LNCaP clone FGC (cell line): ENCODE data around the gene RNF182.

ENCODE experiments used
- DNase-seq: peaks from one replicate; pipeline ENCODE4 v3.0.0-alpha.2; 2011; ENCODE audit warnings: low read depth
- H3K4me3 ChIP-seq: 2 replicates; pipeline ENCODE4 v1.5.1; 2011; ENCODE audit warnings: mild to moderate bottlenecking, low read depth, low read length, control low read depth
- CTCF ChIP-seq: IDR thresholded peaks from 2 replicates; pipeline ENCODE4 v1.5.1; 2012; ENCODE audit warnings: mild to moderate bottlenecking; ENCODE audit not compliant: control insufficient read depth, insufficient read depth; ENCODE audit errors: extremely low read depth

The RNF182 gene

GRCh38 chr6:14020551-14020950, 95.8 kb downstream of the RNF182 start:
- no peak for TF ChIP-seq CTCF
- no peak for DNase-seq
- H3K4me3 ChIP-seq: no peak overlapping the region

- no peak for DNase-seq
- TF ChIP-seq CTCF: no peak
- no peak overlapping the region for H3K4me3 ChIP-seq
Measured at GRCh38 chr6:14021449-14021848, 96.7 kb downstream of the RNF182 start.

- no peak for TF ChIP-seq CTCF
- DNase-seq: no peak
- H3K4me3 ChIP-seq: no peak overlapping the region
Measured at GRCh38 chr6:14022673-14023072, 97.9 kb downstream of the RNF182 start.

- no peak overlapping the region for H3K4me3 ChIP-seq
- DNase-seq: no peak
- no peak for TF ChIP-seq CTCF
Measured at GRCh38 chr6:14023855-14024254, 99.1 kb downstream of the RNF182 start.

GRCh38 chr6:14025160-14025559, 100.4 kb downstream of the RNF182 start:
- TF ChIP-seq CTCF: no peak
- DNase-seq: no peak
- no peak overlapping the region for H3K4me3 ChIP-seq

GRCh38 chr6:14026831-14027539, 102.2 kb downstream of the RNF182 start:
- DNase-seq: no peak
- no peak overlapping the region for H3K4me3 ChIP-seq
- no peak for TF ChIP-seq CTCF

- no peak for DNase-seq
- no peak overlapping the region for H3K4me3 ChIP-seq
- TF ChIP-seq CTCF: no peak
Measured at GRCh38 chr6:14028631-14029030, 103.9 kb downstream of the RNF182 start.
